ENCODE results near the gene LHX1. TPM values are rescaled to one million over a fixed set of nuclear protein-coding genes. Genes with fewer than 3 reads are reported as not detected.

LHX1 gene
- total and polyA plus RNA-seq, 2 of the 8 experiments (the other 6 are each of a cell fraction or from before 2014, with no cell fraction given), result 0.26 to 0.93 TPM

DNA sequence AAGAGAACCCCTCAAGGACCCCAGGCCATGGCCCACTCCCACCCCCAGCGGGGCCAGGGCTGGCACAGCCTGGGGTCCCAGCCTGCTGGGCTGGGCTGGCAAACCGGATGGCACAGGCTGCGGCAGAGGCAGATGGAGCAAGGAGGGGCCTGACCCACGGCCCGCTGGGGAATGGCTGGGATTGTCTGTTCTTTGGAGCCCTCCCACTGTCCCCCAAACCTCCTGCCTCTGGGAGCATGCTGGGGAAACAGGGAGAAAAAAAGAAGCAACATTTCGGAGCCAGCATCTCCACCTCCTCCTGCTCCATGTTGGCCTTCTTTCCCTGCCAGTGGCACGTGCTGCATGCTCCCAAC lies 37.1 kb upstream of the LHX1 start:
- Histone ChIP-seq H3K18ac (ENCODE audit: extremely low read depth, low read length) (no peak overlapping the region), H3K4me2 (ENCODE audit: insufficient read depth in 1 of 2, low read depth in 2 of 2, low read length in 2 of 2) (no peak overlapping the region), H3K79me2 (ENCODE audit: control insufficient read depth in 1 of 2, insufficient read depth in 2 of 2, low read length in 2 of 2) (no peaks in the 10 kb centered on the region), H3K36me3 (ENCODE audit: control insufficient read depth in 2 of 4, insufficient read depth in 4 of 4, low read length in 3 of 4) (no peaks in the 10 kb centered on the region), H3K56ac (replicated peaks; ENCODE audit: insufficient read length, low read depth, low read length) (no peak overlapping the region), H3K14ac (ENCODE audit: insufficient read length) (no peak overlapping the region), H2BK15ac (ENCODE audit: low read length) (0 out of 2 replicates have a peak overlapping the region, but pooled peaks have one; percentile 46), H4K8ac (ENCODE audit: extremely low read depth, insufficient read depth, low read length) (peak overlapping the region; percentile 73; the same call in 1 of the 2 replicates), H3K9ac (replicated peaks in 1 of 4; ENCODE audit: extremely low read depth in 1 of 4, low read depth in 3 of 4, low read length in 3 of 4) (no peak overlapping the region), H3K79me1 (ENCODE audit: low read depth, low read length) (no peaks in the 10 kb centered on the region), H2AFZ (ENCODE audit: low read length) (no peak overlapping the region), H3K9me3 (ENCODE audit: insufficient read depth in 2 of 2, low read depth in 1 of 2, low read length in 1 of 2) (no peaks in the 10 kb centered on the region), H4K20me1 (replicated peaks in 1 of 2; ENCODE audit: control insufficient read depth in 1 of 2, insufficient read depth in 2 of 2, low read length in 2 of 2) (no peaks in the 10 kb centered on the region), H2BK120ac (replicated peaks; ENCODE audit: low read depth, low read length) (no peak overlapping the region), H2BK12ac (ENCODE audit: low read depth, low read length) (no peak overlapping the region), H3K23ac (ENCODE audit: insufficient read length) (no peak overlapping the region), H2AK5ac (ENCODE audit: low read depth, low read length) (no peak overlapping the region), H3K4me1 (replicated peaks in 1 of 4; ENCODE audit: control insufficient read depth in 3 of 4, insufficient read depth in 4 of 4, low read length in 3 of 4) (peaks cover 0 to 9% (median 2%) of the 10 kb centered on the region in 4 experiments; a peak in 4 of 7 replicates), H3K4ac (replicated peaks; ENCODE audit: insufficient read length, low read depth, low read length) (no peak overlapping the region), H3K4me3 (ENCODE audit: extremely low read depth in 1 of 4, insufficient read depth in 2 of 4, low read depth in 3 of 4, low read length in 4 of 4) (no peak overlapping the region), H3K27me3 (replicated peaks in 1 of 4; ENCODE audit: control insufficient read depth in 3 of 4, extremely low read depth in 1 of 4, insufficient read depth in 3 of 4, low read length in 3 of 4) (no peaks in the 10 kb centered on the region; a peak in 1 of 7 replicates), H2BK5ac (ENCODE audit: low read depth, low read length) (no peak overlapping the region), H2BK20ac (ENCODE audit: low read length) (no peak overlapping the region), H3K27ac (ENCODE audit: low read depth, low read length) (no peak overlapping the region), H4K5ac (ENCODE audit: insufficient read length, low read depth, low read length) (no peak overlapping the region), H3K23me2 (ENCODE audit: low read depth, low read length) (peaks cover 3% of the 10 kb centered on the region; the same call in 1 of the 2 replicates), H4K91ac (replicated peaks; ENCODE audit: insufficient read length, low read length) (no peak overlapping the region)
- no peak for DNase-seq (ENCODE audit: low read depth in 1 of 2, low spot score in 2 of 2)
- POLR2A ChIA-PET (ENCODE audit: partially characterized antibody), result no interaction called here
- 86% methylated on average over 6 of the region's 7 CpGs; no CpG with 5 or more reads in 1 of the 2 experiments for WGBS, 2 experiments (ENCODE audit: extremely low coverage in 1 of 2, insufficient coverage in 1 of 2, insufficient read length in 1 of 2, insufficient replicate concordance in 2 of 2, low coverage in 1 of 2, low lambda C conversion rate in 2 of 2, missing lambda C conversion rate in 1 of 2)
- TF ChIP-seq RNF2 (IDR thresholded peaks at IDR 0.05; ENCODE audit: borderline replicate concordance, low read depth, low read length, missing control alignments, poor library complexity, severe bottlenecking) (no peak), EZH2 (IDR thresholded peaks at IDR 0.05; ENCODE audit: low read depth, low read length, severe bottlenecking) (no peak)
- CTCF ChIA-PET (ENCODE audit: partially characterized antibody), result interaction anchor here (2.1 kb wide), 1 partner anchor 147 kb away, joined by 4 read pairs; no protein-coding TSS in a partner anchor
- no peak for FAIRE-seq

Measured in H1 (cell line).